SK-N-SH (cell line): ENCODE data around the gene MANBA. TPM values are rescaled to one million over a fixed set of nuclear protein-coding genes. Genes with fewer than 3 reads are reported as not detected.

Experiments
- CTCF ChIA-PET: fragments of 300-600, 350-600 bp; formaldehyde crosslinking; extraction: SDS; loops from one replicate; lab custom pipeline; 2021; lab: Yijun Ruan, JAX
- POLR2A ChIA-PET: fragments of 350-600 bp; sonication (Branson Sonifier 250); formaldehyde crosslinking; extraction: SDS; loops from one replicate; lab custom pipeline; 2020; ENCODE audit warnings: antibody characterized with exemption, inconsistent platforms; lab: Yijun Ruan, JAX
- DNase-seq: peaks from one replicate; pipeline ENCODE4 v3.0.0; 2012
- H2AFZ ChIP-seq: fragments of 200-600 bp; sonication (generic); 2 replicates; pipeline ENCODE4 v1.8.1; 2016; ENCODE audit warnings: antibody characterized with exemption, mild to moderate bottlenecking, low read depth
- H3F3A ChIP-seq: fragments of 200-600 bp; sonication (generic); replicated peaks from 2 replicates; pipeline ENCODE3; 2016; ENCODE audit warnings: antibody characterized with exemption, mild to moderate bottlenecking; ENCODE audit not compliant: insufficient read depth
- H3K27ac ChIP-seq, 2 experiments: fragments of 200-500 bp in 1 of 2; fragments of 200-600 bp in 1 of 2; sonication (Bioruptor generic) in 1 of 2; sonication (generic), shearing (Covaris generic) in 1 of 2; 2 replicates each; pipeline versions ENCODE4 v1.5.1 to v1.6.1; 2014 to 2016; ENCODE audit warnings: low read depth in 2 of 2, inconsistent platforms in 1 of 2, low read length in 1 of 2, mild to moderate bottlenecking in 1 of 2, mixed read lengths in 1 of 2
- H3K27me3 ChIP-seq: fragments of 200-600 bp; sonication (generic), shearing (Covaris generic); 2 replicates; pipeline ENCODE4 v1.6.1; 2016; ENCODE audit warnings: mixed run types; ENCODE audit not compliant: insufficient read depth
- H3K36me3 ChIP-seq, 2 experiments: fragments of 200-500 bp in 1 of 2; fragments of 200-600 bp in 1 of 2; sonication (Bioruptor generic) in 1 of 2; sonication (generic) in 1 of 2; replicated peaks in 1 of 2; 2 replicates each; pipeline versions ENCODE3 to v1.5.1; 2014 to 2016; ENCODE audit warnings: low read length in 1 of 2, mild to moderate bottlenecking in 1 of 2; ENCODE audit not compliant: insufficient read depth in 2 of 2, control insufficient read depth in 1 of 2
- H3K4me1 ChIP-seq, 2 experiments: fragments of 200-500 bp in 1 of 2; fragments of 200-600 bp in 1 of 2; sonication (Bioruptor generic) in 1 of 2; sonication (generic), shearing (Covaris generic) in 1 of 2; 2 replicates each; pipeline versions ENCODE4 v1.5.1 to v1.6.1; 2014 to 2016; ENCODE audit warnings: low read depth in 1 of 2, low read length in 1 of 2, mixed run types in 1 of 2; ENCODE audit not compliant: insufficient read depth in 2 of 2, control insufficient read depth in 1 of 2
- H3K4me2 ChIP-seq: fragments of 200-600 bp; sonication (generic), shearing (Covaris generic); 2 replicates; pipeline ENCODE4 v1.6.1; 2017; ENCODE audit warnings: mixed run types
- H3K4me3 ChIP-seq, 2 experiments: fragments of 200-500 bp in 1 of 2; fragments of 200-600 bp in 1 of 2; sonication (Bioruptor generic) in 1 of 2; sonication (generic), shearing (Covaris generic) in 1 of 2; 2 replicates each; pipeline versions ENCODE4 v1.5.1 to v1.8.1; 2014 to 2016; ENCODE audit warnings: low read depth in 2 of 2, inconsistent platforms in 1 of 2, low read length in 1 of 2, mild to moderate bottlenecking in 1 of 2, mixed read lengths in 1 of 2, moderate library complexity in 1 of 2
- H3K79me2 ChIP-seq: fragments of 200-600 bp; sonication (generic); 2 replicates; pipeline ENCODE4 v1.8.1; 2017; ENCODE audit warnings: mild to moderate bottlenecking; ENCODE audit not compliant: insufficient read depth
- H3K9ac ChIP-seq: fragments of 200-600 bp; sonication (generic); 2 replicates; pipeline ENCODE4 v1.6.1; 2017; ENCODE audit warnings: mixed run types
- H3K9me2 ChIP-seq: fragments of 200-600 bp; sonication (generic); 2 replicates; pipeline ENCODE4 v1.6.1; 2017; ENCODE audit warnings: mixed run types
- H3K9me3 ChIP-seq: fragments of 200-600 bp; sonication (generic); 2 replicates; pipeline ENCODE4 v1.6.1; 2017; ENCODE audit warnings: mixed run types, mild to moderate bottlenecking, moderate library complexity
- H4K20me1 ChIP-seq: fragments of 200-600 bp; sonication (generic); 2 replicates; pipeline ENCODE4 v1.6.1; 2017; ENCODE audit warnings: mild to moderate bottlenecking, mixed run types; ENCODE audit not compliant: insufficient read depth
- CHD2 ChIP-seq: fragments of 150-350 bp; IDR thresholded peaks from 2 replicates; pipeline ENCODE4 v1.6.1; 2018; ENCODE audit warnings: low read length; ENCODE audit not compliant: partially characterized antibody
- FOSL2 ChIP-seq: IDR thresholded peaks from 2 replicates; pipeline ENCODE4 v1.4.0; 2012; ENCODE audit warnings: low read depth, mild to moderate bottlenecking, moderate library complexity, borderline replicate concordance
- GATA2 ChIP-seq: sonication (generic); formaldehyde crosslinking; IDR thresholded peaks from 2 replicates; pipeline ENCODE4 v1.5.0; 2020; ENCODE audit warnings: mild to moderate bottlenecking, missing genetic modification reagents
- NFIC ChIP-seq: IDR thresholded peaks from 2 replicates; pipeline ENCODE4 v1.4.0; 2012; ENCODE audit warnings: borderline replicate concordance
- RFX5 ChIP-seq: IDR thresholded peaks from 2 replicates; pipeline ENCODE4 v1.6.1; 2012; ENCODE audit warnings: mild to moderate bottlenecking, improper control_type of control experiment, low read length
- TAF1 ChIP-seq: IDR thresholded peaks from 2 replicates; pipeline ENCODE4 v1.6.1; 2012; ENCODE audit warnings: low read depth, mild to moderate bottlenecking, low read length, moderate library complexity, borderline replicate concordance
- USF2 ChIP-seq: fragments of 150-350 bp; IDR thresholded peaks from 2 replicates; pipeline ENCODE4 v1.6.1; 2017; ENCODE audit warnings: antibody characterized with exemption, low read length, low read depth, borderline replicate concordance
- WGBS: methylation state at CpG from one replicate; pipeline ENCODE4 v1.1.6; 2017; ENCODE audit warnings: low lambda C conversion rate; 5-methylcytosine and 5-hydroxymethylcytosine counted together
- polyA plus RNA-seq, 3 experiments: library from polyadenylated mRNA; depleted of rRNA; stranded (reverse); fragments of >200 nt; gene quantifications; 2 replicates each; pipeline ENCODE4 v1.2.3, GENCODE V29; 2012
- TF ChIP-seq, protein P1 (sequence below): IDR thresholded peaks from 2 replicates; pipeline ENCODE4; 2012
- TF ChIP-seq, protein P2 (sequence below): IDR thresholded peaks from 2 replicates; pipeline ENCODE4 v1.6.1; 2012; ENCODE audit warnings: mild to moderate bottlenecking, low read depth, low read length, moderate library complexity
- TF ChIP-seq, protein P3 (sequence below): IDR thresholded peaks from 2 replicates; pipeline ENCODE4 v1.4.0; 2012; ENCODE audit warnings: low read depth, borderline replicate concordance

Gene MANBA
- polyA plus RNA-seq, 1 of the 3 experiments (the other 2 are of a cell fraction), result 13.4 TPM

DNA sequence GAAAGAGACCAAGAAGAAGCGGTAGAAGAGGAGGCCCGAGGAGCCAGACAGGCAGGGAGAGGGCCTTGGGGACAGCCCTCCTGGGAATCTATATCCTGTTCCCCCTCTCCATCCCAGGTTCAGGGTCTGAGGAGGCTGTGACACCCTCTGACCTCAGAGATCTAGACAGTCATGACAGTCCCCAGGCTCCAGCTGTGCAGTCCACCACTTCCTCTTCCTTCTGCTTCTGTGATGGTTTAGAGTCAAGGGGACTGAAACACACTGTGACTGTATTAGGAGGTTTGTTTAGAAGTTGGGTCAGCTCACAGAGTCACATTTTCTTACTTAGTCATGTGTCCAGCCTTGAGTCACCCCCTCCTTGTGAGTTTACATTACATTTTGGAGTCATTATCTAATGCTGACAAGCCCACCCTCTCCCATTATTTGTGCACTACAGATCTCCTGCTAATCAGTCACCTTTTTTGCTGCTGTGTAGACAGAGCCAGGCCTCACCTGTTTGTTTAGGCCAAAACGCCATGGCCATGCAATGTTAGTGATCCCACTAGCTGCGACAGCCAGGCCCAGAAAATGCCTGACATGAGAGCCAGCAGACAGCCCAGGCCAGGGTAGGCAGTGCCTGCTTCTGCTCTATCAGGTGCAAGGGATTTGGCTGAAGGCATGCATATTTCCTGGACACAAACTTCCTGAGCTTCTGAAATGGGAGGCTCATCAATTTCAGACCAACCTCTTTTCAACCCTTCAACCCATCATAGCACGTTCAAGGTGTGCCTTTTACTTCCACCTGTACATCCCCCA is 26.0 kb downstream of the MANBA start:
- Histone ChIP-seq H3K9me2 (no peaks in the 10 kb centered on the region), H2AFZ (no peak overlapping the region), H3K27me3 (no peaks in the 10 kb centered on the region), H3K36me3 (no peaks in the 10 kb centered on the region), H3K4me3 (no peak overlapping the region), H3K79me2 (peaks cover 34% of the 10 kb centered on the region), H3K9ac (no peak overlapping the region), H3K4me2 (no peak overlapping the region), H3K4me1 (no peaks in the 10 kb centered on the region), H4K20me1 (no peaks in the 10 kb centered on the region), H3F3A (no peaks in the 10 kb centered on the region), H3K9me3 (no peaks in the 10 kb centered on the region), H3K27ac (no peak overlapping the region; a peak in 1 of 4 replicates)
- 95% methylated on average over 5 of the region's 5 CpGs for WGBS
- no peak for TF ChIP-seq GATA2 (CRISPR knock-in tag)
- TF ChIP-seq, protein P1, sequence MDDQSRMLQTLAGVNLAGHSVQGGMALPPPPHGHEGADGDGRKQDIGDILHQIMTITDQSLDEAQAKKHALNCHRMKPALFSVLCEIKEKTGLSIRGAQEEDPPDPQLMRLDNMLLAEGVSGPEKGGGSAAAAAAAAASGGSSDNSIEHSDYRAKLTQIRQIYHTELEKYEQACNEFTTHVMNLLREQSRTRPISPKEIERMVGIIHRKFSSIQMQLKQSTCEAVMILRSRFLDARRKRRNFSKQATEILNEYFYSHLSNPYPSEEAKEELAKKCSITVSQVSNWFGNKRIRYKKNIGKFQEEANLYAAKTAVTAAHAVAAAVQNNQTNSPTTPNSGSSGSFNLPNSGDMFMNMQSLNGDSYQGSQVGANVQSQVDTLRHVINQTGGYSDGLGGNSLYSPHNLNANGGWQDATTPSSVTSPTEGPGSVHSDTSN, result no peak
- ChIA-PET POLR2A (no interaction called here), CTCF (no interaction called here)
- DNase-seq, result no peak

GRCh38 chr4:102734116-102734515 is 26.7 kb downstream of the MANBA start:
- no peaks in the 10 kb centered on the region for H3K27me3 ChIP-seq
- no peak overlapping the region for H3K4me3 ChIP-seq
- H4K20me1 ChIP-seq, result no peaks in the 10 kb centered on the region
- H3K9me2 ChIP-seq, result no peaks in the 10 kb centered on the region
- H3K36me3 ChIP-seq, result no peaks in the 10 kb centered on the region
- TF ChIP-seq, protein P2, sequence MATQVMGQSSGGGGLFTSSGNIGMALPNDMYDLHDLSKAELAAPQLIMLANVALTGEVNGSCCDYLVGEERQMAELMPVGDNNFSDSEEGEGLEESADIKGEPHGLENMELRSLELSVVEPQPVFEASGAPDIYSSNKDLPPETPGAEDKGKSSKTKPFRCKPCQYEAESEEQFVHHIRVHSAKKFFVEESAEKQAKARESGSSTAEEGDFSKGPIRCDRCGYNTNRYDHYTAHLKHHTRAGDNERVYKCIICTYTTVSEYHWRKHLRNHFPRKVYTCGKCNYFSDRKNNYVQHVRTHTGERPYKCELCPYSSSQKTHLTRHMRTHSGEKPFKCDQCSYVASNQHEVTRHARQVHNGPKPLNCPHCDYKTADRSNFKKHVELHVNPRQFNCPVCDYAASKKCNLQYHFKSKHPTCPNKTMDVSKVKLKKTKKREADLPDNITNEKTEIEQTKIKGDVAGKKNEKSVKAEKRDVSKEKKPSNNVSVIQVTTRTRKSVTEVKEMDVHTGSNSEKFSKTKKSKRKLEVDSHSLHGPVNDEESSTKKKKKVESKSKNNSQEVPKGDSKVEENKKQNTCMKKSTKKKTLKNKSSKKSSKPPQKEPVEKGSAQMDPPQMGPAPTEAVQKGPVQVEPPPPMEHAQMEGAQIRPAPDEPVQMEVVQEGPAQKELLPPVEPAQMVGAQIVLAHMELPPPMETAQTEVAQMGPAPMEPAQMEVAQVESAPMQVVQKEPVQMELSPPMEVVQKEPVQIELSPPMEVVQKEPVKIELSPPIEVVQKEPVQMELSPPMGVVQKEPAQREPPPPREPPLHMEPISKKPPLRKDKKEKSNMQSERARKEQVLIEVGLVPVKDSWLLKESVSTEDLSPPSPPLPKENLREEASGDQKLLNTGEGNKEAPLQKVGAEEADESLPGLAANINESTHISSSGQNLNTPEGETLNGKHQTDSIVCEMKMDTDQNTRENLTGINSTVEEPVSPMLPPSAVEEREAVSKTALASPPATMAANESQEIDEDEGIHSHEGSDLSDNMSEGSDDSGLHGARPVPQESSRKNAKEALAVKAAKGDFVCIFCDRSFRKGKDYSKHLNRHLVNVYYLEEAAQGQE, result no peak
- no peak for TF ChIP-seq TAF1
- TF ChIP-seq, protein P3, sequence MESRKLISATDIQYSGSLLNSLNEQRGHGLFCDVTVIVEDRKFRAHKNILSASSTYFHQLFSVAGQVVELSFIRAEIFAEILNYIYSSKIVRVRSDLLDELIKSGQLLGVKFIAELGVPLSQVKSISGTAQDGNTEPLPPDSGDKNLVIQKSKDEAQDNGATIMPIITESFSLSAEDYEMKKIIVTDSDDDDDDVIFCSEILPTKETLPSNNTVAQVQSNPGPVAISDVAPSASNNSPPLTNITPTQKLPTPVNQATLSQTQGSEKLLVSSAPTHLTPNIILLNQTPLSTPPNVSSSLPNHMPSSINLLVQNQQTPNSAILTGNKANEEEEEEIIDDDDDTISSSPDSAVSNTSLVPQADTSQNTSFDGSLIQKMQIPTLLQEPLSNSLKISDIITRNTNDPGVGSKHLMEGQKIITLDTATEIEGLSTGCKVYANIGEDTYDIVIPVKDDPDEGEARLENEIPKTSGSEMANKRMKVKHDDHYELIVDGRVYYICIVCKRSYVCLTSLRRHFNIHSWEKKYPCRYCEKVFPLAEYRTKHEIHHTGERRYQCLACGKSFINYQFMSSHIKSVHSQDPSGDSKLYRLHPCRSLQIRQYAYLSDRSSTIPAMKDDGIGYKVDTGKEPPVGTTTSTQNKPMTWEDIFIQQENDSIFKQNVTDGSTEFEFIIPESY, result no peak
- TF ChIP-seq RFX5, result no peak
- no peak for TF ChIP-seq FOSL2
- no peak for TF ChIP-seq CHD2
- TF ChIP-seq USF2, result no peak
- no peak for TF ChIP-seq NFIC
- 85% methylated on average over 5 of the region's 5 CpGs for WGBS
- ChIA-PET POLR2A (no interaction called here), CTCF (no interaction called here)
- no peak overlapping the region for H2AFZ ChIP-seq
- H3K4me1 ChIP-seq, result no peaks in the 10 kb centered on the region
- H3K4me2 ChIP-seq, result no peak overlapping the region
- H3F3A ChIP-seq, result no peaks in the 10 kb centered on the region
- no peaks in the 10 kb centered on the region for H3K9me3 ChIP-seq
- H3K79me2 ChIP-seq, result peaks cover 30% of the 10 kb centered on the region
- no peak overlapping the region for H3K9ac ChIP-seq
- H3K27ac ChIP-seq, result no peak overlapping the region
- DNase-seq, result no peak
